ENCODE results near the gene B9D2.

The B9D2 gene

GRCh38 chr19:41320568-41320967 lies 43.4 kb downstream of the B9D2 start:
- no peak for DNase-seq
- H3K36me3 ChIP-seq (replicated peaks): peaks cover 62% of the 10 kb centered on the region
- in situ Hi-C loops (cut with HindIII; ENCODE audit: low pct_ligation_motif_present, low sequenced_read_pairs): no loop called here
- H3K27ac ChIP-seq: no peak overlapping the region
- H3K27me3 ChIP-seq (replicated peaks): no peaks in the 10 kb centered on the region
- TF ChIP-seq CTCF (IDR thresholded peaks at IDR 0.05; ENCODE audit: low read depth, low read length, missing control alignments): no peak
- H3K4me3 ChIP-seq (ENCODE audit: low read depth, low read length): no peak overlapping the region

DNA sequence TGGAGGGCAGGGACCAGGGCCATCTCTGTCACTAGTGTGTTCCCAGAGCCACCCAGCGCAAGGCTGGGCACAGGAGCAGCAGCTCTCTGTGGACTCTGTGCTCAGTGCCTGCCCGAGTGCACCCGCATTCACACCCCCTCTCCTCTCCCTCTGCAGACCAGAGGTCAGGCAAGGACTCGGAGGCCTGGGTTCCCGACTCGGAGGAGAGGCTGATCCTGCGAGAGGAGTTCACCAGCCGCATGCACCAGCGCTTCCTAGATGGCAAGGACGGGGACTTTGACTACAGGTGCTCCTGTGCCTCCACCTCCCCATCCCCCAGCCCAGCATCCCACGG lies 43.8 kb downstream of the B9D2 start:
- H3K36me3 ChIP-seq (replicated peaks): peaks cover 62% of the 10 kb centered on the region
- no peak for TF ChIP-seq CTCF (IDR thresholded peaks at IDR 0.05; ENCODE audit: low read depth, low read length, missing control alignments)
- no peak overlapping the region for H3K27ac ChIP-seq
- in situ Hi-C loops (cut with HindIII; ENCODE audit: low pct_ligation_motif_present, low sequenced_read_pairs): no loop called here
- no peaks in the 10 kb centered on the region for H3K27me3 ChIP-seq (replicated peaks)
- DNase-seq: no peak
- no peak overlapping the region for H3K4me3 ChIP-seq (ENCODE audit: low read depth, low read length)

DNA sequence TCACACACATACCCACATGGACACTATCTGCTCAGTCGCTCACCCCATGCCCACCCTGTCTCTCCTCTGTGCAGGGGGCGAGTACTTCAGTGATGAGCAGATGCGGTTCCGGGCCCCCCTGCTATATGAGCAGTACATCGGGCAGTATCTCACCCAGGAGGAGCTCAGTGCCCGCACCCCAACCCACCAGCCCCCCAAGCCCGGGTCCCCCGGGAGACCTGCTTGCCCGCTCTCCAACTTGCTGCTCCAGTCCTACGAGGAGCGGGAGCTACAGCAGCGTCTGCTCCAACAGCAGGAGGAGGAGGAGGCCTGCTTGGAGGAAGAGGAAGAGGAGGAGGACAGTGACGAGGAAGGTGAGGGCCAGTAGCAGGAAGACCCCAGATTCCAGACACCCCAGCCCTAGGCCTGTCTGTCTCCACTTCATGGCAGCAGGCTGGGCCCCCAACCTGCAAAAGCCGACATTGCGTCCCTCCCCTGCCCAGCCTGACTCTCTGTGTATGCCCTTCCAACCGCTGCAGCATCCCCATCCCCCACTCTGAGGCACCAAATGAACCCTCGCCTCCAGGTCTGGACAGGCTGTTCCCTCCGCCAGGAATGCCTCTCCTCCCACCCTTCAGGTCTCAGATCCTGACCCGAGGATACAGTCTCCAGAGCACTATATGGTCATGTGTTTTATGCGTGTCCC lies 44.3 kb downstream of the B9D2 start:
- Histone ChIP-seq H3K4me3 (ENCODE audit: low read depth, low read length) (no peak overlapping the region), H3K36me3 (replicated peaks) (peaks cover 62% of the 10 kb centered on the region)
- in situ Hi-C loops (cut with HindIII; ENCODE audit: low pct_ligation_motif_present, low sequenced_read_pairs): no loop called here

DNA sequence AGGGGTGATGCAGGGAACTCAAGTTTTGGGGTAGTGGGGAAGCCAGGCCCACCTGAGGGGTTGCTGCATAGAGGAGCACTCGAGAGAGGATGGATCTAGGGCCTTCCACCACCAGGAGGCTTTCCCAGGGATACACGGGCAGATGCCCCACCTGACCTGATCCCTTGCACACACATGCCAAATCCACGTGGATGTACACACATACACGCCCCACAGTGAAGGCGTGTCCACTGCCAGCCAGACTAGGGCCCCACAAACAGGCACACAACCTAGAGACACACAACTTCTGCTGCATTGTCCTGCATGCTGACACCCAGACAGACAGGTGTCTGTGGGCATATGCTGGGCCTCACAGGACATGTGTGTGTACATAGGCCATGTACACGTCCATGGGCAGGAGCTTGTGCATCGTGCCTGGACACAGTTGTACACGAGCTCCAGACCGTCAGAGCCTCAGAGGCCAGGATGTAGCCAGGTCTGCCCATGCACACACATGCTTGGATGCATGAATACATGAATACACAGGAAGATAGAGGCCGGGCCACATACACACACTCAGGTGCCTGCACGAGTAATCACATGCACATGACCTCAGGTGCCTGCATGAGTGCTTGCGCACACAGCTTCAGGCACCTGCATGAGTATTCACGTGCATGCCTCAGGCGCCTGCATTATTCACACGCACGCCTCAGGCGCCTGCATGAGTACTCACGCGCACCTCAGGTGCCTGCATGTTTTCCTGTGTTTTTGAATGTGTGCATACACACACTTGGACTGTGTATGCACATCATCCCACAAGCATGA lies 45.1 kb downstream of the B9D2 start:
- Histone ChIP-seq H3K4me3 (ENCODE audit: low read depth, low read length) (no peak overlapping the region), H3K27ac (no peak overlapping the region), H3K27me3 (replicated peaks) (no peaks in the 10 kb centered on the region), H3K36me3 (replicated peaks) (peaks cover 62% of the 10 kb centered on the region)
- in situ Hi-C loops (cut with HindIII; ENCODE audit: low pct_ligation_motif_present, low sequenced_read_pairs): no loop called here
- DNase-seq: no peak
- no peak for TF ChIP-seq CTCF (IDR thresholded peaks at IDR 0.05; ENCODE audit: low read depth, low read length, missing control alignments)

More for the DNA sequence above, 44.3 kb downstream of the B9D2 start:
- H3K27me3 ChIP-seq (replicated peaks): no peaks in the 10 kb centered on the region
- no peak overlapping the region for H3K27ac ChIP-seq
- no peak for TF ChIP-seq CTCF (IDR thresholded peaks at IDR 0.05; ENCODE audit: low read depth, low read length, missing control alignments)
- DNase-seq: no peak

- TF ChIP-seq CTCF (IDR thresholded peaks at IDR 0.05; ENCODE audit: low read depth, low read length, missing control alignments): no peak
- H3K27ac ChIP-seq: no peak overlapping the region
- DNase-seq: no peak
- H3K36me3 ChIP-seq (replicated peaks): peaks cover 58% of the 10 kb centered on the region
- in situ Hi-C loops (cut with HindIII; ENCODE audit: low pct_ligation_motif_present, low sequenced_read_pairs): no loop called here
- no peaks in the 10 kb centered on the region for H3K27me3 ChIP-seq (replicated peaks)
- no peak overlapping the region for H3K4me3 ChIP-seq (ENCODE audit: low read depth, low read length)
Measured at GRCh38 chr19:41316306-41316920, 47.5 kb downstream of the B9D2 start.
